Ishikawa (cell line): ENCODE measurements around the gene TMEM167B.

Experiments
- CEBPB ChIP-seq: IDR thresholded peaks from 2 replicates; pipeline ENCODE4 v1.6.1; 2012
- CREB1 ChIP-seq: IDR thresholded peaks from 2 replicates; pipeline ENCODE4 v1.6.1; 2012; ENCODE audit warnings: low read depth
- EGR1 ChIP-seq: IDR thresholded peaks from 2 replicates; pipeline ENCODE4 v1.6.1; 2012
- EP300 ChIP-seq: IDR thresholded peaks from 2 replicates; pipeline ENCODE4 v1.6.1; 2012; ENCODE audit warnings: borderline replicate concordance
- FOXM1 ChIP-seq: IDR thresholded peaks from 2 replicates; pipeline ENCODE4 v1.6.1; 2012; ENCODE audit warnings: low read depth, borderline replicate concordance
- MAX ChIP-seq: IDR thresholded peaks from 2 replicates; pipeline ENCODE4 v1.6.1; 2012
- NFIC ChIP-seq: IDR thresholded peaks from 2 replicates; pipeline ENCODE4 v1.6.1; 2012
- RAD21 ChIP-seq: IDR thresholded peaks from 2 replicates; pipeline ENCODE4 v1.6.1; 2012; ENCODE audit warnings: low read depth
- REST ChIP-seq: IDR thresholded peaks from 2 replicates; pipeline ENCODE4 v1.6.1; 2012; ENCODE audit warnings: low read depth, mild to moderate bottlenecking
- TAF1 ChIP-seq: IDR thresholded peaks from 2 replicates; pipeline ENCODE4 v1.6.1; 2012; ENCODE audit warnings: low read depth, mild to moderate bottlenecking
- TCF12 ChIP-seq: IDR thresholded peaks from 2 replicates; pipeline ENCODE4 v1.6.1; 2012; ENCODE audit warnings: low read depth
- TEAD4 ChIP-seq: IDR thresholded peaks from 2 replicates; pipeline ENCODE4 v1.6.1; 2012
- YY1 ChIP-seq: IDR thresholded peaks from 2 replicates; pipeline ENCODE4 v1.6.1; 2012; ENCODE audit warnings: low read depth
- ZBTB7A ChIP-seq: IDR thresholded peaks from 2 replicates; pipeline ENCODE4 v1.6.1; 2012; ENCODE audit warnings: low read depth
- TF ChIP-seq, protein P1 (sequence below): IDR thresholded peaks from 2 replicates; pipeline ENCODE4 v1.6.1; 2012

TMEM167B gene

GRCh38 chr1:109120356-109120755 lies 29.8 kb downstream of the TMEM167B start:
- no peak for TF ChIP-seq YY1
- TF ChIP-seq CEBPB = no peak
- no peak for TF ChIP-seq FOXM1
- no peak for TF ChIP-seq NFIC
- TF ChIP-seq, protein P1, sequence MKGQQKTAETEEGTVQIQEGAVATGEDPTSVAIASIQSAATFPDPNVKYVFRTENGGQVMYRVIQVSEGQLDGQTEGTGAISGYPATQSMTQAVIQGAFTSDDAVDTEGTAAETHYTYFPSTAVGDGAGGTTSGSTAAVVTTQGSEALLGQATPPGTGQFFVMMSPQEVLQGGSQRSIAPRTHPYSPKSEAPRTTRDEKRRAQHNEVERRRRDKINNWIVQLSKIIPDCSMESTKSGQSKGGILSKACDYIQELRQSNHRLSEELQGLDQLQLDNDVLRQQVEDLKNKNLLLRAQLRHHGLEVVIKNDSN = no peak
- no peak for TF ChIP-seq ZBTB7A
- no peak for TF ChIP-seq RAD21
- TF ChIP-seq MAX = no peak
- no peak for TF ChIP-seq TEAD4
- no peak for TF ChIP-seq EP300
- no peak for TF ChIP-seq REST
- no peak for TF ChIP-seq CREB1
- TF ChIP-seq EGR1 = no peak
- no peak for TF ChIP-seq TCF12
- no peak for TF ChIP-seq TAF1

- TF ChIP-seq EP300 (no peak), MAX (no peak), EGR1 (no peak), TCF12 (no peak), YY1 (no peak), TEAD4 (no peak)
These were observed 40.5 kb downstream of the TMEM167B start for GRCh38 chr1:109131059-109131458.

- TF ChIP-seq MAX (no peak), CEBPB (no peak), TEAD4 (no peak), ZBTB7A (no peak), CREB1 (no peak), TCF12 (no peak), EP300 (no peak), RAD21 (no peak), TAF1 (no peak), FOXM1 (no peak), EGR1 (no peak), REST (no peak), NFIC (no peak), YY1 (no peak)
- TF ChIP-seq, protein P1 = no peak
These were observed 41.2 kb downstream of the TMEM167B start for GRCh38 chr1:109131800-109132199.

GRCh38 chr1:109133002-109133706 lies 42.6 kb downstream of the TMEM167B start:
- TF ChIP-seq TCF12 (no peak), FOXM1 (no peak)

- no peak for TF ChIP-seq CREB1
- TF ChIP-seq ZBTB7A = no peak
- TF ChIP-seq MAX = no peak
- no peak for TF ChIP-seq TAF1
- no peak for TF ChIP-seq NFIC
- TF ChIP-seq TCF12 = no peak
- TF ChIP-seq CEBPB = no peak
- TF ChIP-seq FOXM1 = no peak
- no peak for TF ChIP-seq YY1
These were observed 43.3 kb downstream of the TMEM167B start for GRCh38 chr1:109133815-109134214.

GRCh38 chr1:109134423-109134822 lies 43.9 kb downstream of the TMEM167B start:
- TF ChIP-seq TCF12 = no peak
- no peak for TF ChIP-seq EP300
- no peak for TF ChIP-seq RAD21
- TF ChIP-seq, protein P1 = no peak
- no peak for TF ChIP-seq CREB1
- TF ChIP-seq EGR1 = no peak
- TF ChIP-seq REST = no peak
